Right renal cortex interstitium (tissue), 3 donors: ENCODE measurements around the gene SPDL1. TPM values are rescaled to one million over a fixed set of nuclear protein-coding genes. Genes with fewer than 3 reads are reported as not detected.
A peak's percentile ranks its signal among the peaks of the same experiment; 100 is the strongest.

Experiments used
- DNase-seq, 3 donors: peaks; one replicate each; pipeline ENCODE4 v3.0.0-alpha.2; 2013; ENCODE audit warnings: low read depth in 3 of 3, low spot score in 2 of 3
- polyA plus RNA-seq, 3 donors: library from polyadenylated mRNA; unstranded; fragments of 120-200 nt; gene quantifications; one replicate each; pipeline ENCODE4 v1.2.1, GENCODE V29; 2013; ENCODE audit not compliant: insufficient read length in 3 of 3

The SPDL1 gene
- polyA plus RNA-seq, 3 donors: 37.8 to 42.0 (median 39.5) TPM

DNA sequence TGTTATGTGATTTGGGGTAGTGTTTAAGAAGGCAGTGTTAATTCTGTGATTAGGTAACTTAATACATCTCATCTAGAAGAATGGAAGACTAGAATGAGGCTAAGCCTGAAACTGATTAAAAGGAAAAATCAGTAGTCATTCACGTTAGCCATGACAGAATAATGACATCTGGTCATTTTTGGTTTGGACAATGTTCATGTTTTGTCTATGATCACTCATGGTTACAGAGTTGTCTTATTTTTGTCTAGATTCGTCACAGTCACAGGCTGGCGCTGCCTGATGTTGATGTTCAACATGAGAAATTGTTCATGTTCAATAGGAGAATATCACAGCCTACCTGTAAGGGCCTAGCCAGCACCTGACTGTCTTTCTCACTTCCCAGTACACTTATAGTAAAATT is 44.0 kb downstream of the SPDL1 start:
- DNase-seq: no peak

DNA sequence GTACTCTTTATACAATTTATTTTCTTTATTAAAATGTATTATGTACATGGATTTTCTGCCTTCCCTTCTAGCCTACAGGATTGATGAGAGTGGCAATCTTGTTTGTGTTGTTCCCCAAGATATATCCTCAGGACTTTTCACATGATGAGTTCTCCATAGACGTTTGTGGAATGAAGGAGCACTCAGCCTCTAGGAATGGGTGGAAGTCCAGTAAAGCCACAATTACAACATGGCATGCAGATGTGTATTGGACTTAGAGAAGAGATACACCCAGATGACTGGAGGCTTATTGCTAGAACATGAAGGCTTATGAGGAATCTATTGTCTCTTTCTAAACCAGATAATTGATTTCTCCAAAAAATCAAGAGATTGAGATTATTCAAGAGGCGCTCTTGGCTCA is 45.3 kb downstream of the SPDL1 start:
- no peak for DNase-seq

DNA sequence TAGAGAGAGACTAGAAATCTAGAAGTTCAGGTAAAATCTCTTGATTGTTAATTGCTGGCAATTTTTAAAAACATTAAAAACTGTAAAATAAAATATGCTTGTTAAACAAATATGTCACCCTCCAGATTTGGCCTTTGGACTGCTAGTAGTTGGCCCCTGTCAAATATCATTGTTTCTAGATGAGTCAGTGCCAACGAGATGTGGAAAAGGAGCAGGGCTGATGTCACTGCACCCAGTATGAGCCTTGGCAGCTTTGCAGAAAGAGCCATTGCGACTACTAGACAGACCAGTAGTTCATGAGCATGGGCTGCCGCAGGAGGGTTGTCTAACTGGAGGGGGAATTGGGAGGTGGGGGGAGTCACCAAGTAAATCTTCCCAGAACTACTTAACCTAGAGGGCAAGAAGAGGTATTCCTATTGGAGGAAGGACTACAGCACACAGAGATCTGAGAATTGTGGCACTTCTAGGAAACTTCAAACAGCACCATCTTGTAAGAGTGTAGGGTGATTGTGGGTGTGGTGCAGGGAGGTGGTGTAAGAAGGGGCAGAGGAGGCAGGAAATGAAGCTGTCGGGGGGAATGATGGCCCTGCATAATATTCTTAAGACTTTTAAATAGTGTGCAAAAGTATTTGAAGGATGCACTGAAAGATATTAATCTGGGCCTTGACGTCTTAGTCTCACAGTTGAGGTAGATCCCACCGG is 46.4 kb downstream of the SPDL1 start:
- DNase-seq: no peak

DNA sequence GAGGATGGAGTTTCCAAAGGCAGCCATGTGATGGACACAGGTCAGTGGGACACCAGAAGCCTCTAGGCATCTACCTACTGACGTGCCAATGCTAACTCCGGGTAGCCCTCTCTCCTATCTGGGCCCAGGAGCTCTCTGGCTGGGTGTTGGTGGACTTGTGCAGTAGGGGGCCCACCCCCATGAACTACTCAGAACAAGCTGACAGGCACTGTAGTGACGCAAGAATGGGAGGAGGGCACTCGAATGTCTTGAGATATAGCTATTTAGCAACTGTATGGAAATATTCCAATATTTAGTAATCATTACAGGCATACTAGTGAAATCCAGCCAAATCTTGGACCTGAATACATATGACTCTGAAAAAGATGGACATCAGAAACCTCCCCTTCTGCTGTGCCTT is 47.8 kb downstream of the SPDL1 start:
- no peak for DNase-seq

DNA sequence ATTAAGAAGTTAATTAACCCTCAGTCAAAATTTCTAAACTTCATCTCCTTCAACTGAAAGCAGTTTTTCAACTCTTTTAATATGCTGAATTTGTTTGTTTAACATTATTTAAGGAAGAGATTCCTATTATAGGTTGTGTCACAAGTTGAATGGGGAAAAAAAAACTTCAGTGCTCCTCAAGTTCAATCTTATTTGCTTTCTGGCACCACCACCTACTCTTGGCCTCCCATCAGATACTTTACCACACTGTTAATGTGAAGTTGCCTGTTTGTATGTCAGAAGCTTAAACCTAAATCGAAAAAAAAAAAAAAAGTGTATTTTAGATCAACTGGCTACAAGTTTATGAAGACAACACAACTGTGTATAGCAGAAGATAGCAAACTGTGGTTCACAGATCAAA is 49.4 kb downstream of the SPDL1 start:
- DNase-seq: no peak

DNA sequence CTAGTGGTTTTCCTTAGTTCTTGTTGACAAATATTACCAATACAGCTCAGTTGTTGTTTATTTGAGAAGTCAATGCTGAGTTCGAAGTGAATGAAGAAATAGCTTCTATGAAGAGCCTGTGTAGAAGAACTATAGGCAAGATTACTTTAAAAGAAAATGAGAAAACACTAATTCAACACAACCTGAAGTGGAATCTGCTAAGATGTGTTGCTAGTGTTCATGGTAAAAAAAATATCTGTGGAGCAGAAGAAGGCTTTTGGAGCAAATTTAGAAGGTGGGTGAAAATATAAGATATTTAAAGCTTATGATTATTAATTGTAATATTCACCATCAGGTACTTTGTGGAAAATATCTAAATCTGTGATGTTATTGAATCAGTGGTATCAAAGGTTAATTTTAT is 51.0 kb downstream of the SPDL1 start:
- DNase-seq: no peak

DNA sequence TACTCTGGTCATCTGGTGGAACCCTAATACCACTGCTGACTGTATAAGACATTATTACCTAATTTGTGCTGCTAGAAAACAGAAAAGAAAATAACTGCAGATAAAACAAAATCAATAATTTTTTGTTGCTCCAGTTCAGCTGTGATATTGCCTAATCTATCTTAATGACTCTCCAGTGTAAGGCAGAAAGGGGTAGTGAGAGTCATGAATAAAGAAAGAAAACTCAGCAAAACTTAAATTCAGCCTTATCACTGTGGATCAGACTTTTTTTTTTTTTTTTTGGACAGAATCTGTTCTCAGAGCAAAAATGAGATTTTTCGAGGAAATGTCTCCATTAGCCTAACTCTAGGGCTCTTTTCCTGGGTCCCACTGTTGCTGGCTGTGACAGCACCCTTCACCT is 52.4 kb downstream of the SPDL1 start:
- DNase-seq: no peak

DNA sequence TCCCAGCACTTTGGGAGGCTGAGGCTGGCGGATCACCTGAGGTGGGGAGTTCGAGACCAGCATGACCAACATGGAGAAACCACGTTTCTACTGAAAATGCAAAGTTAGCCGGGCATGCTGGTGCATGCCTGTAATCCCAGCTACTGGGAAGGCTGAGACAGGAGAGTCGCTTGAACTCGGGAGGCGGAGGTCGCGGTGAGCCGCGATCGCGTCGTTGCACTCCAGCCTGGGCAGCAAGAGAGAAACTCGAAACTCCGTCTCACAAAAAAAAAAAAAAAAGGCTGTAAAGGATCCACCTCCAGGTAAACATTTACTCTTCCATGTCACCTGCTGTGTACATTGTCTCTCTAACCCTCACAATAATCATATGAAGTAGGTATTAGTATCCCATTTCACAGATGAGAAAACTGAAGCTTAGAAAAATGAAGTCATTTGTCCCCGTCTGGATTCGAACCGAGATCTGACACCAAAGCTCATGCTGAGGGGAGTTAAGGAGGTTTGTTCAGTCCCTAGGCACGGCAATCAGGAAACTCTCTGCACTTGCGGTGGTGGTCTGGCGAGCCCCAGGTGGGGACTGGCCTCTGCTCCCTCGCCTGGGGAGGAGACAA is 53.0 kb downstream of the SPDL1 start:
- DNase-seq: no peak

DNA sequence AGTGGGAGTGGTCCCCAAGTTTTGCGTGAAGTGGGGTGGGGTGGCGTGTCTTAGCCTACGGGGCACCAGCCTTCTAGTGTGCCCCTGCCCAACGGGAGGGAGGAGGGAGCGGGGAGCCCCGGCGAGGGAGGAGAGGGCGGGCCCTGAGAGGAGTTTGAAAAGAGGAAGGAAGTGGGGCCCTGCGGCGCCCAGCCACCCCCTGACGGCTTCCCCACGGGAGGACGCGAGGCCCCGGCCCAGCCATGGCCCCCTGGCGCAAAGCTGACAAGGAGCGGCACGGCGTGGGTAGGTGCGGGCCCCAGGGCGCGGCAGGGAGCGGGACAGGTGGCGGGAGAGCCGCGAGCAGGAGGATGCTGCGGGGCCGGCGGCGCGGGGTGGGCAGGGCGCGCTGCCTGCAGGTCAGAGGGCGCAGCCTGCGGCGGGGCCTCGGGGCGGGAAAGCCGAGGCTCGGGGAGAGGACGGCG is 53.5 kb downstream of the SPDL1 start, which contains the start of gene DOCK2:
DOCK2 (plus strand) TSS at position 191 of the 464 bp plus-strand sequence; CDS start at position 243, 52 bp downstream.
- no peak for DNase-seq

DNA sequence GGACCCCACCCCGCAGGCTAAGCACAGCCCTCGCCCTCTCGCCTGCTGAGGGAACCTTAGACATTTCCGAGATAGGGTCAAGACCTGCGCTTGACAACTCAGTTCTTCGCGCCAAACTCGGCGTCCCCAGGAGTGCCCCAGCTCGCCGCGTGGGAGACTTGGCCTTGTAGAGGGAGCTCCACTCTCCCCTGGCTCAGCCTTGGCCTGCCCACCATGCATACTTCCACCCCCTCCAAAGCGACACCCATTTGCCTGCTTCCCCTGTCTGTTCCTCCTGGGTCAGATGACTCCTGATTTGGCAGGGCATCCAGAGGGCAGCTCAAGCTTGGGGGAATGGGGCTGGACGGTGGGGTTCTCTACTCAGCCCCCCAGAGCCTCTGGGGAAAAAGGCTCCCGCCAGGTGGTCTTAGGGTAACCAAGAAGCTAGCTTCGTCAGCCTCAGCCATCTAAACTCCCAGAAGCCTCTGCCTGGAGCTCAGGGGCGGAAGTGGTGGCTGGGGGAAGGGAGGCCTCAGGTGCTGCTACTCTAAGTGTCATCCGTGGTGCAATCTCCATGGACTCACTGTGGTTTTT is 54.1 kb downstream of the SPDL1 start:
- no peak for DNase-seq

DNA sequence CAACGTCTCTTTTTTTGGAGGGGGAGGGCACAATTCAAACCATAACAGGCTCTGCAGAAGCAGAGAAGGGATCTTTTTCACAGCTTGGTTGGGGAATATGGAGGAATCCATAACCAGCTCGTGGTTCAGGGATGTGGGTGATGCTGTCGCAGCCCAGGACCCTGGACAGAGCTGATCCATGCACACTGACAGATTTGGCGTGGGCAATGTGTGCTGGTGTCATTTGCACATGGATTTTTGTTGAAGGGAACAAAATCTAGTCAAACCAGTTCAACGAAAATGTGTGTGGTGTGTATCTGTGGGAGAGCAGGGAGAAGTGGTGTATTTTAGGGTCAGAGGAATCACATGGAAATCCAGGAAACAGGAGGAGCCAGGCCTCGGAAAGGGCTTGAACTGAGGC is 57.7 kb downstream of the SPDL1 start:
- DNase-seq: peak; percentile 8 to 33 (median 9)

DNA sequence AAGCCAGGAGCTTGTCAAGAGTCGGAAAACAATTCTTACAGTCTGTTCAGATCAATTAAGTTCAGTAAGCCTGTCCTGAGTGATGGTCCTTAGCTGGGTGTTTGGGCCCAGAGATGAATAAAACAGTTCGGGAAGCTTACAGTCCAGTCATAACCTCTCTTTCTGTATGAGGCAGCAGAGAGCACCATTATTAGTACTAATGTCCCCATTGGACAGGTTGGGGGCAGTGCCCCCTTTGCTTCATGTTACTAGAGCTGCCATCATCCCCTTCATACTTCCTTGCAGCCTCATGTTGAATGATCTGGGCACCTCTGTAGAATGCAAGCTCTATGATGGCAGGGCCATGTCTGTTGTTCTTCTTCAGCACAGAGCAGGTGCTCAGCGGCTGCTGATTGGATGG is 63.3 kb downstream of the SPDL1 start:
- no peak for DNase-seq

DNA sequence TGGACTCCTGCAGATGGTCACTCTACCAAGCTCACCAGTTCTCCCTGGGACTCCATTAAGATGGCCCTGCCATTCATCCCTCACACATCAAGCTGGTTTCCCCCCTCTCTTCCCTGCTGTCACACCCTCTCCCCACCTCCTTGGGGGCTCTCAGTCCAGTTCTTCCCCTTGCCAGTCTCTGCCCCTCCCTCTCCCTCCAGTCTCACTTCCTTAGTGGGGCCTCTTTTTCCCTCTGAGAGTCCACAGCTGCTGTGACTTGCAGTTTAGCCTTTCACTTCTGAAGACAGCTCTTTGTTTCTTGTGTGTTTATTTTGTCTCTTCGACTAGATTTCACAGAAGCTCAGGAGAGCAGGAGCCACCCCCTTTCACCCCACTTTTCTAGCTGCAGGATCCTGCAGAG is 64.0 kb downstream of the SPDL1 start:
- DNase-seq: no peak

DNA sequence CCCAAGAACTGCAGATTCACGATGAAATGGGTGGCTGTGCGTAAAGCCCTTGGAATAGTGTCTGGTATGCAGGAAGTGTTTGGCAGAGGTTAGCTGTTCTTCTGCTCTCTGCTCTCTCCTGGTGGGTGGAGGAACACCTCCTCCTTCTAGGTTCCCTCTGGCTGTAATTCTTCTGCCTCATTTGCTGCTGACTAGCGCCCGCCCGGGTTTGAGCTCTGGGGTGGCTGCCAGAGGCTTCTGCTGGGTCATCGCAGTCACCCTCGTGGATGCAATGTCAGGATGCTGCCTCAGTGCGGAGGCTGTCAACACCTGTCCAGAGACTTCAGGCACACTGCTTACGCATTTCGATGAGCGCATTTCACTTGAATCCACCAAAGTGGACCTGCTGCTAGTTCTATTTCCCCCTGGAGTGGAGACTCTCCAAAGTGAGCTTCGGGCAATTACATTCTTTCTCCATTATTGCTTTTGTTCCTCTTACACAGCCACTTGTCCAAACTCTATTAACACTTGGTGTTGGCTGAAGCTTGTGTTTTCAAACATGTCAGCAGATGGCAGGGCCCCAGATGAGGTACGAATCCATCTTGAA is 65.2 kb downstream of the SPDL1 start:
- no peak for DNase-seq

DNA sequence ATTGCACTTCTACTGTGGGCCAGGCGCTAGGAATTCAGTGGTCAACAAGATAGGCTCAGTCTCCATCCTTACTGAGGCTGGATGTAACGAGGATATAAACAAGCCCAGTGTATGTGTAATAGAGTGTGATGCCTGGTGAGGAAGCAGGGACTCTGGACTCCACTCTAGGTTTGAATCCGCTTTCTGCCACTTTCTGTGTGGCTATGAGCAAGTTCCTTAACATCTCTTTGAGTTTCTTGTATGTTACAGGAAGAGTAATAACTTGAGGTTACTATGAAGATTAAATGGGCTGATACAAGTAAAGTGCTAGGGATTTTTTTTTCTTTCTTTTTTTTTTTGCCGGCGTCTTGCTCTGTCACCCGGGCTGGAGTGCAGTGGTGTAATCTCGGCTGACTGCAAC is 65.9 kb downstream of the SPDL1 start:
- DNase-seq: no peak

DNA sequence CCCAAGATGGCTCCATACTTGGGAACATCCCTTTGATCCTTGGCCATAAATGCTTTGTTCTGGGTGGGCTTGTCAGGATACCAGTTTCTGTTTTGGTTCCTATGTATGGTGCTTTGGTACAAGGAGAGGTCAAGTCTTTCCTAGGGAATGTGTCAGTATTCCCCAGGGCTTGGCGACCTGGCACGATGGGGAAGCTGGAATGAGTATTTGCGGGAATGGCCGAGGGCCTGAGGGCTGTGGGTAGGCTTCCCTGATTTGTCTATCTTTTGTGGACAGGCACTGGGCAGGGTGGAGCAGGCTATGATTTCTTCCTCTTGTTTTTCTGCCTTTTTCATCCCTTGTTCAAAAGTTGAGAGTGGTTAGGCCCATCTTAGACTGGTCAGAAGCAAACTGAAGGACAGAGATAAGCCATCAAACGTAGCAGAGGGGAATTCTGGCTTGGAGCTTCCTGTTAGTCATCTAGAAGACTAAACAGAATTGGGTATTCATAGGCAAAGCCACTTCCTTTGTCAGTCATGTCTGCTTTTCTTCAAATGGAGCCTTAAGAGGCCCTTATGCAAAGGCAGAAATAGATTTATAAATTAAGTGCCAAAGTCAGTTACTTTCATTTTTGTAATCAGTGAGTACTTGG is 67.2 kb downstream of the SPDL1 start:
- DNase-seq: no peak

DNA sequence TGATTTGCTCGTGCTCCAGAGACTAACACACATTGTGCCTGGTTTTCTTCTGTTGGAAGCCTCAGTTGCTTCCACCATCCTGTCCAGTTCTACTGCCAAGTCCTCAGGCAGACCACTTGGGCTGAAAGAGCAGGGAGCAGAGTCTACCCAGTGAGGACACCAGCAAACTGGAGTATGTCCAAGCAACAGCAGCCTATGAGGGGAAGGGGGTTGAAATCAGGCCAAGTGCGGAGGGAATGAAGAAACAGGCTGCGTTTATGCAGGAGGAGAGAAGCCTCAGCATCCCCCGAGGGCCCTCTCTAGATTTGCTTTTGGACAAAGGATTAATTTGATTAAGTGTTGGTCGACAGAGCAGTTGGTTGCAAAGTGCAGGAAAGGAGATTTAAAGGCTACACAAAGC is 68.0 kb downstream of the SPDL1 start:
- no peak for DNase-seq

DNA sequence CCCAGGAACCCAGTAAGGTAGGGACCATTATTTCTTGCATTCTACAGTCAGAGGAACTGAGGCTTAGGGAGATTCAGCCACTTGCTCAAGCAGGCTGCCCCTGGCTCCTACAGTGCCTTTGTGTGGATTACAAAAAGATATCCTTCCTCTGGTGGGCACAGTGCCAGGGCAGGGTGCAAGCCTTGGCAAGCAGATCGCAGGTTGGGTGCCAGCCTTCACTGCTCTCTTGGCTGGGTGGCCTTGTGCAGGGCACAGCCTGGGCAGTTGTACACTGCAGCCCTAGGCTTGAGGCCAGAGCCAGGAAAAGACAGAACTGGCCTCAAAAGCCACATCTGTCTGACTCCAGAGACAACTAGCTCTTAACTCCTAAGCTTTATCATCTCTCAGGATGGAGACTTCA is 68.5 kb downstream of the SPDL1 start:
- no peak for DNase-seq

DNA sequence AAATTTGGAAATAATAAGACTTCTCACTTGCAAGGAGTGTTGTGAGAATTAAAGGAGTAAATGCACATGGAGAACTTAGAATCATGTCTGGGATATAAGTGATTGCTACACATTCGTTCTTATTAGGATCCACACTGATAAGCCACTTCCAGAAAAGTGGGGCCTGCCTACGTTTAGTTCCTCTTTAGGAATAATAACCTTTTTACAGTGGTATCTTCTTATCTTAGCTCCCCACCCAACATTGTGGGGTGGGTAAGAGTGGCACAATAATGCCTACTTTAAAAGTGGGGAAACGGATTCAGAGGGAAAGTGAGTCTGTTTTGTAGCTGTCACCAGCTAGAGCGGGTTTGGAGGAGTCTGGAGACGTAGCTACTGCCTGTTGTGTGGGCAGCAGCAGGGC is 69.5 kb downstream of the SPDL1 start:
- DNase-seq: no peak
